Measurements from ENCODE around the gene SPATA13. TPM values are rescaled to one million over a fixed set of nuclear protein-coding genes. Genes with fewer than 3 reads are reported as not detected.

The SPATA13 gene
- total and polyA plus RNA-seq, 10 of the 15 experiments (the other 5 are each of a cell fraction or from before 2014, with no cell fraction given): 2.4 to 11.1 (median 10.2) TPM

DNA sequence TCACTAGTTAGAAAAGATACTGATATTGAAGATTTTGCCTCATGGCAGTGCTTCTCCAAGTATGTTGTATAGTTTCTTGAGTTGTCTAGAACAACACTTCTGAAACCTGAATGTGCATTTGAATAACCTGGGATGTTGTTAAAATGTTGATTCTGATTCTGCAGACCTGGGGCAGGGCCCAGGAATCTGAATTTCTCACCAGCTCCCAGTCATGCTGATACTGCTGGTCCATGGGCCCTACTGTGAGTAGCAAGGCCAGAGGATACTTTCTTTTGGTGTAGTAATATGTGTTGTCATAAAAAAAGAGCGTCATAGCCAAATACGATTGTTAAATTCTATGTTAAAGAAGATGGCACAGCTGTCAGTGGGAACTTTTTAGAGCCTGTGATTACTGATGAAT is 107.3 kb downstream of the SPATA13 start:
- no peaks in the 10 kb centered on the region for H3K36me3 ChIP-seq (ENCODE audit: control insufficient read depth in 2 of 2, insufficient read depth in 2 of 2, low read length in 1 of 2)
- no peak for ATAC-seq
- H3K27ac ChIP-seq (ENCODE audit: control insufficient read depth, insufficient read depth): peak overlapping the region; percentile 69
- peak overlapping the region; percentile 4; the same call in 1 of the 2 replicates for H3K4me3 ChIP-seq
- H3K9me3 ChIP-seq (replicated peaks; ENCODE audit: control insufficient read depth, insufficient read depth, low read length): no peaks in the 10 kb centered on the region
- TF ChIP-seq ZNF274 (IDR thresholded peaks at IDR 0.05; ENCODE audit: insufficient read depth, insufficient read length) (no peak), PAX8 (IDR thresholded peaks at IDR 0.05) (no peak), HDGF (IDR thresholded peaks at IDR 0.05) (no peak), FOS (IDR thresholded peaks at IDR 0.05; ENCODE audit: borderline replicate concordance, extremely low read depth, insufficient read length) (no peak), NR2C1 (IDR thresholded peaks at IDR 0.05) (no peak), EZH2 (IDR thresholded peaks at IDR 0.05; ENCODE audit: borderline replicate concordance, control insufficient read depth, low read depth, low read length) (no peak), SRF (IDR thresholded peaks at IDR 0.05; ENCODE audit: low read depth in 2 of 2, low read length in 2 of 2) (no peak)
- TF ChIP-seq, protein P1, sequence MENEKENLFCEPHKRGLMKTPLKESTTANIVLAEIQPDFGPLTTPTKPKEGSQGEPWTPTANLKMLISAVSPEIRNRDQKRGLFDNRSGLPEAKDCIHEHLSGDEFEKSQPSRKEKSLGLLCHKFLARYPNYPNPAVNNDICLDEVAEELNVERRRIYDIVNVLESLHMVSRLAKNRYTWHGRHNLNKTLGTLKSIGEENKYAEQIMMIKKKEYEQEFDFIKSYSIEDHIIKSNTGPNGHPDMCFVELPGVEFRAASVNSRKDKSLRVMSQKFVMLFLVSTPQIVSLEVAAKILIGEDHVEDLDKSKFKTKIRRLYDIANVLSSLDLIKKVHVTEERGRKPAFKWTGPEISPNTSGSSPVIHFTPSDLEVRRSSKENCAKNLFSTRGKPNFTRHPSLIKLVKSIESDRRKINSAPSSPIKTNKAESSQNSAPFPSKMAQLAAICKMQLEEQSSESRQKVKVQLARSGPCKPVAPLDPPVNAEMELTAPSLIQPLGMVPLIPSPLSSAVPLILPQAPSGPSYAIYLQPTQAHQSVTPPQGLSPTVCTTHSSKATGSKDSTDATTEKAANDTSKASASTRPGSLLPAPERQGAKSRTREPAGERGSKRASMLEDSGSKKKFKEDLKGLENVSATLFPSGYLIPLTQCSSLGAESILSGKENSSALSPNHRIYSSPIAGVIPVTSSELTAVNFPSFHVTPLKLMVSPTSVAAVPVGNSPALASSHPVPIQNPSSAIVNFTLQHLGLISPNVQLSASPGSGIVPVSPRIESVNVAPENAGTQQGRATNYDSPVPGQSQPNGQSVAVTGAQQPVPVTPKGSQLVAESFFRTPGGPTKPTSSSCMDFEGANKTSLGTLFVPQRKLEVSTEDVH (IDR thresholded peaks at IDR 0.05; ENCODE audit: low read depth, partially characterized antibody): no peak
- TF ChIP-seq, protein P2, sequence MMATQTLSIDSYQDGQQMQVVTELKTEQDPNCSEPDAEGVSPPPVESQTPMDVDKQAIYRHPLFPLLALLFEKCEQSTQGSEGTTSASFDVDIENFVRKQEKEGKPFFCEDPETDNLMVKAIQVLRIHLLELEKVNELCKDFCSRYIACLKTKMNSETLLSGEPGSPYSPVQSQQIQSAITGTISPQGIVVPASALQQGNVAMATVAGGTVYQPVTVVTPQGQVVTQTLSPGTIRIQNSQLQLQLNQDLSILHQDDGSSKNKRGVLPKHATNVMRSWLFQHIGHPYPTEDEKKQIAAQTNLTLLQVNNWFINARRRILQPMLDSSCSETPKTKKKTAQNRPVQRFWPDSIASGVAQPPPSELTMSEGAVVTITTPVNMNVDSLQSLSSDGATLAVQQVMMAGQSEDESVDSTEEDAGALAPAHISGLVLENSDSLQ (IDR thresholded peaks at IDR 0.05): no peak
- H3K27me3 ChIP-seq (replicated peaks in 1 of 2; ENCODE audit: control insufficient read depth in 2 of 2, insufficient read depth in 2 of 2, low read length in 1 of 2): no peaks in the 10 kb centered on the region
- BruUV-seq (replicated peaks): no TSS peak
- H4K20me1 ChIP-seq (ENCODE audit: control insufficient read depth, insufficient read depth): no peaks in the 10 kb centered on the region
- H3K9ac ChIP-seq (ENCODE audit: control insufficient read depth, insufficient read depth, low read length): peak overlapping the region; percentile 47
- intact Hi-C loops (cut with micrococcal nuclease; ENCODE audit: unreplicated experiment) (no loop called here), in situ Hi-C loops (cut with MboI) (no loop called here)
- ChIA-PET SMC1A (ENCODE audit: uncharacterized antibody, unreplicated experiment) (interaction anchor here (0.7 kb wide), 1 partner anchor 9 kb away, joined by 3 read pairs; no protein-coding TSS in a partner anchor), CTCF (interaction anchor here (1.3 kb wide), 1 partner anchor 37 kb away, joined by 4 read pairs; no protein-coding TSS in a partner anchor), POLR2A (interaction anchor here (0.6 kb wide), 1 partner anchor 10 kb away, joined by 4 read pairs; no protein-coding TSS in a partner anchor), RAD21 (ENCODE audit: unreplicated experiment) (interaction anchor here (0.8 to 1.1 kb wide), 3 partner anchors 13 to 37 kb away, joined by 3 read pairs; no protein-coding TSS in a partner anchor)
- no peak for FAIRE-seq
- H3K4me1 ChIP-seq (ENCODE audit: control insufficient read depth, insufficient read depth, low read length): peaks cover 26% of the 10 kb centered on the region
- peak overlapping the region; percentile 87 for H3K4me2 ChIP-seq (ENCODE audit: control insufficient read depth, insufficient read depth)
- WGBS (ENCODE audit: insufficient coverage, insufficient replicate concordance, low lambda C conversion rate, missing lambda C conversion rate): 36% methylated on average over 2 of the region's 2 CpGs
- H2AFZ ChIP-seq (ENCODE audit: control insufficient read depth, low read depth, low read length): peak overlapping the region; percentile 62
- peaks cover 20% of the 10 kb centered on the region for H3K79me2 ChIP-seq (ENCODE audit: control insufficient read depth, insufficient read depth, low read length)
- no peak for DNase-seq (ENCODE audit: low read depth, low spot score)

Measured in GM12878 (cell line).